HG02571 (cell line): ENCODE data around the gene BIN1.
"Not testable (repeated sequence)": the region's sequence is repeated elsewhere in the genome, so short reads cannot be mapped to it uniquely, and the experiment has no call there.

Experiments used
- ATAC-seq: cut with Tn5 transposase; IDR thresholded peaks from one replicate; pipeline ENCODE4 v1.9.1; 2021; ENCODE audit warnings: mild to moderate bottlenecking, moderate library complexity; ENCODE audit not compliant: unreplicated experiment

The BIN1 gene

GRCh38 chr2:127134833-127135830, 28.2 kb upstream of the BIN1 start:
- no peak for ATAC-seq

- ATAC-seq, result no peak
Observed at GRCh38 chr2:127134235-127134634, 27.3 kb upstream of the BIN1 start.

GRCh38 chr2:127133793-127134192, 26.8 kb upstream of the BIN1 start:
- no peak for ATAC-seq

GRCh38 chr2:127130421-127130820, 23.5 kb upstream of the BIN1 start:
- ATAC-seq, result no peak

- ATAC-seq, result no peak
Observed at GRCh38 chr2:127129937-127130336, 23.0 kb upstream of the BIN1 start.

- peak; percentile 94 for ATAC-seq
Observed at GRCh38 chr2:127128445-127128904, 21.5 kb upstream of the BIN1 start.

- ATAC-seq, result no peak
Observed at GRCh38 chr2:127125821-127126220, 18.9 kb upstream of the BIN1 start.

- ATAC-seq, result no peak
Observed at GRCh38 chr2:127124426-127124825, 17.5 kb upstream of the BIN1 start.

GRCh38 chr2:127122361-127123027, 15.5 kb upstream of the BIN1 start:
- ATAC-seq, result no peak

- no peak for ATAC-seq
Observed at GRCh38 chr2:127121776-127122176, 14.8 kb upstream of the BIN1 start.

- ATAC-seq, result no peak
Observed at GRCh38 chr2:127121353-127121752, 14.4 kb upstream of the BIN1 start.

GRCh38 chr2:127120408-127120807, 13.5 kb upstream of the BIN1 start:
- ATAC-seq, result not testable (repeated sequence)

- ATAC-seq, result no peak
Observed at GRCh38 chr2:127118467-127118866, 11.5 kb upstream of the BIN1 start.

- no peak for ATAC-seq
Observed at GRCh38 chr2:127118038-127118437, 11.1 kb upstream of the BIN1 start.

- no peak for ATAC-seq
Observed at GRCh38 chr2:127117603-127118002, 10.6 kb upstream of the BIN1 start.

- no peak for ATAC-seq
Observed at GRCh38 chr2:127115471-127116199, 8.7 kb upstream of the BIN1 start.

GRCh38 chr2:127110985-127111384, 4.0 kb upstream of the BIN1 start:
- no peak for ATAC-seq

- ATAC-seq, result no peak
Observed at GRCh38 chr2:127108090-127108523, 1.2 kb upstream of the BIN1 start.

- ATAC-seq, result no peak
Observed at GRCh38 chr2:127107622-127107999, 657 bp upstream of the BIN1 start.

- ATAC-seq, result peak; percentile 11
Observed at GRCh38 chr2:127106457-127106990, 430 bp downstream of the BIN1 start.
